Gastrocnemius medialis (tissue), 4 donors: ENCODE data around the gene COPZ2.
A peak's percentile ranks its signal among the peaks of the same experiment; 100 is the strongest.

Source experiments
- POLR2A ChIP-seq, 2 donors: fragments of 450-650 bp; IDR thresholded peaks; one replicate each; pipeline ENCODE4 v1.6.1; 2017; ENCODE audit warnings: antibody characterized with exemption in 2 of 2, mild to moderate bottlenecking in 2 of 2, moderate library complexity in 2 of 2
- TF ChIP-seq, protein P1 (sequence below), 5 experiments: fragments of 450-650 bp in 3 of 5; fragments of 200-600 bp in 2 of 5; sonication (generic) in 2 of 5; IDR thresholded peaks in 4 of 5; conservative IDR thresholded peaks in 1 of 5; 1 replicate in 4 of 5; 2 replicates in 1 of 5; pipeline ENCODE4 v1.5.1; 2016 to 2019; ENCODE audit warnings: antibody characterized with exemption in 5 of 5, mild to moderate bottlenecking in 3 of 5, moderate library complexity in 3 of 5

DNA sequence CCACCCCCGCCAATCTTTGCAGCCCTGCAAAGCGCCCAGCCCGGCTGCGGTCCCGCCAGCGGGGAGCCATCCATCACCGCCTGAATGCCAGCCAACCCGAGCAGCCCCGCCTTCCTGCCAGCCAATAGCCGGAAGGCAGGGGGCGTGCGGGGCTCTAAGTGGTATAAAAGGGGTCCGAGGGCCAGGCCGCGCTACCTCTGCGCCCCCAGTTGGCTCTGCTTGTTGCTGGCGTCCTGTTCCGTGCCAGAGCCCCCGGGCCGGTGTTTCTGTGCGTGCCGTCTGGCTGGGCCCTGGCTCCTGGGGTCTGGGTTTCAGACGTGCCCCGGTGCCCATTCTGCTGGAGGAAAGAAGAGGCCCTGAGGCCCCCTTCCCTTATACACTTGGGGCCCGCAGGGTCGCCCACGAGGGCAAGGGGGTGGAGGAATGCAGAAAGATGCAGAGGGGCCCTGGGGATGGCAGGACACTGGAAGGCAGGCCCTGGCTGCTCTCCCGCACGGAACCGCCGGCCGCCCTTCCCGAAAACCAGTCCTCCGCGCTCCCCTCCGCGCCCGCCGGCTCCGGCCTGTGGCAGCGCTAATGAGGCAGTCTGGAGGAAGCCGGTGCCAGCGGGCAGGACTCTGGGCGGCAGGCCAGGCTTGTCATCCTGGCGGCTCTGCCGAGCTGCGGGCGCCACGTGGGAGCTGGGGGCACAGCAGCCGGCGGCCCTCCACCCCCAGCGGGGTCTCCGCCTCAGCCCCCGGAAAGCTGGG, 14.0 kb downstream of the COPZ2 start:
- TF ChIP-seq, protein P1, sequence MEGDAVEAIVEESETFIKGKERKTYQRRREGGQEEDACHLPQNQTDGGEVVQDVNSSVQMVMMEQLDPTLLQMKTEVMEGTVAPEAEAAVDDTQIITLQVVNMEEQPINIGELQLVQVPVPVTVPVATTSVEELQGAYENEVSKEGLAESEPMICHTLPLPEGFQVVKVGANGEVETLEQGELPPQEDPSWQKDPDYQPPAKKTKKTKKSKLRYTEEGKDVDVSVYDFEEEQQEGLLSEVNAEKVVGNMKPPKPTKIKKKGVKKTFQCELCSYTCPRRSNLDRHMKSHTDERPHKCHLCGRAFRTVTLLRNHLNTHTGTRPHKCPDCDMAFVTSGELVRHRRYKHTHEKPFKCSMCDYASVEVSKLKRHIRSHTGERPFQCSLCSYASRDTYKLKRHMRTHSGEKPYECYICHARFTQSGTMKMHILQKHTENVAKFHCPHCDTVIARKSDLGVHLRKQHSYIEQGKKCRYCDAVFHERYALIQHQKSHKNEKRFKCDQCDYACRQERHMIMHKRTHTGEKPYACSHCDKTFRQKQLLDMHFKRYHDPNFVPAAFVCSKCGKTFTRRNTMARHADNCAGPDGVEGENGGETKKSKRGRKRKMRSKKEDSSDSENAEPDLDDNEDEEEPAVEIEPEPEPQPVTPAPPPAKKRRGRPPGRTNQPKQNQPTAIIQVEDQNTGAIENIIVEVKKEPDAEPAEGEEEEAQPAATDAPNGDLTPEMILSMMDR (IDR thresholded peaks at IDR 0.05 in 4 of 5, conservative IDR thresholded peaks at IDR 0.05 in 1 of 5): peak in 2 of 5 experiments; percentile 47 to 64
- TF ChIP-seq POLR2A (IDR thresholded peaks at IDR 0.05): peak in 1 of 2 donors; percentile 21
